ENCODE measurements around the gene OR52B2.

The OR52B2 gene

GRCh38 chr11:6170226-6170625, at the start of gene OR52B2:
TSS of gene OR52B2 (minus strand) at chr11:6170326. CDS start at chr11:6170326, 0 bp downstream.
- no peak for DNase-seq

- no peak for DNase-seq
Measured at GRCh38 chr11:6219359-6219758, 49.2 kb upstream of the OR52B2 start.

GRCh38 chr11:6217722-6218121, 47.6 kb upstream of the OR52B2 start:
- DNase-seq, result no peak

GRCh38 chr11:6216501-6216900, 46.4 kb upstream of the OR52B2 start:
- no peak for DNase-seq

GRCh38 chr11:6214530-6214929, 44.4 kb upstream of the OR52B2 start:
- no peak for DNase-seq

- no peak for DNase-seq
Measured at GRCh38 chr11:6210274-6210955, 40.3 kb upstream of the OR52B2 start.

GRCh38 chr11:6209801-6210200, 39.7 kb upstream of the OR52B2 start:
- no peak for DNase-seq

- DNase-seq, result no peak
Measured at GRCh38 chr11:6206456-6207180, 36.5 kb upstream of the OR52B2 start.

- DNase-seq, result no peak
Measured at GRCh38 chr11:6205366-6205765, 35.2 kb upstream of the OR52B2 start, which contains the start of gene C11orf42. TSS of gene C11orf42 (plus strand) at chr11:6205557. CDS start at chr11:6205616, 59 bp downstream.

- DNase-seq, result no peak
Measured at GRCh38 chr11:6204706-6205105, 34.6 kb upstream of the OR52B2 start.

GRCh38 chr11:6203327-6203726, 33.2 kb upstream of the OR52B2 start:
- DNase-seq, result no peak

GRCh38 chr11:6202041-6202440, 31.9 kb upstream of the OR52B2 start:
- DNase-seq, result no peak

GRCh38 chr11:6201481-6201880, 31.4 kb upstream of the OR52B2 start:
- no peak for DNase-seq

GRCh38 chr11:6200975-6201374, 30.8 kb upstream of the OR52B2 start:
- no peak for DNase-seq

GRCh38 chr11:6199174-6199810, 29.2 kb upstream of the OR52B2 start, which contains the start of gene OR52W1:
TSS of gene OR52W1 (plus strand) at chr11:6199224. CDS start at chr11:6199224, 0 bp downstream.
- DNase-seq, result no peak

GRCh38 chr11:6197466-6198200, 27.5 kb upstream of the OR52B2 start:
- no peak for DNase-seq

- no peak for DNase-seq
Measured at GRCh38 chr11:6196396-6196795, 26.3 kb upstream of the OR52B2 start.

- no peak for DNase-seq
Measured at GRCh38 chr11:6194065-6194581, 24.0 kb upstream of the OR52B2 start.

- DNase-seq, result no peak
Measured at GRCh38 chr11:6191742-6192141, 21.6 kb upstream of the OR52B2 start.

GRCh38 chr11:6175440-6175839, 5.3 kb upstream of the OR52B2 start:
- no peak for DNase-seq

- DNase-seq, result no peak
Measured at GRCh38 chr11:6156628-6157359, 13.3 kb downstream of the OR52B2 start.

- DNase-seq, result no peak
Measured at GRCh38 chr11:6152126-6152525, 18.0 kb downstream of the OR52B2 start.

Data from activated T-cell treated with anti-CD3 and anti-CD28 coated beads, Interleukin-2, amount 50 U/mL, for 48 hours (primary cell).